ENCODE data around the gene GAS2L2. TPM values are rescaled to one million over a fixed set of nuclear protein-coding genes. Genes with fewer than 3 reads are reported as not detected.

GAS2L2 gene
- total and polyA plus RNA-seq, 2 of the 8 experiments (the other 6 are each of a cell fraction or from before 2014, with no cell fraction given), result 0.09 to 0.13 TPM

DNA sequence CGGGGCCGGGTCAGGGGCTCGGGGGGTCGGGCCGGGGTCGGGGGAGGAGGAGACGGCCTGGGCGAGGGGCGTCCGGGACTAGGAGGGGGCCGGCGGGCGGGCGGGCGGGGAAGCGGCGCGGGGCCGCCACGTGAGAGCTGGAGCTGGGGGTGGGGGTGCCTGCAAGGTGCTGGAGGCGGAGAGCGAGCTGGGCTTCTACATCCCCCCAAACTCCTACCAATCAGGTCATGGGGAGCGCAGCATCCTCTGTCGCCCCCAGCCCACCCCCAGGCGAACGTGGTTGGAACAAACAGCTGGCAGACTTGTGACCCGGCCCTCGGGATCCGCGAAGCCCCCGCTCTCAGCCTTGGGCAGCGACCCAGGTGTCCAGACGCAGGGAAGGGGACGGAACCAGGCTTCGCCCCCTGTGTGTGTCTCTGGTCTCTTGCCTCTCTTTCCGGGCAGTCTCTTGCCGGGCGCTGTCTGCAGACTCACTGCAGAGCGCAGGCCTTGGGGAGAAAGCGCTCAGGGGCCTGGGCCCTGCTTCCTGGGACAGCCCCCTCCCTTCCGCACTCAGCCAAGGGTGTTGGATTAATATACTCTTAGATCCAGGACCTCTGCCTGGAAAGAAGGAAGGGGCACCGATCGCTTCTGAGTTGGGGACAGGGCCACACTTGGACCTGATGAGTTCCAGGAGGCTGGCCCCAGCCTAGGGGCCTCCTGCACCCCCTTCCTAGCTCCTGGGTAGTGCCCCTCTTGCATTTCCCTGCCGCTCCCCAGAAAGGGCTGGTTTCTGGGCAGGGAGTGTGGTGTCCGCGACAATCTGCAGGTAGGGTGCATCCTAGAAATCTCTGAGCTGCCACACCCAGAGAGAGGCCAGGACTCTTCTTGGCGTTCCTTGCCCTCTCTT lies 20.9 kb downstream of the GAS2L2 start (continued):
- TF ChIP-seq SP4 (IDR thresholded peaks at IDR 0.05; ENCODE audit: low read length) (no peak), JUN (IDR thresholded peaks at IDR 0.05; ENCODE audit: low read depth, low read length) (no peak), CHD2 (IDR thresholded peaks at IDR 0.05; ENCODE audit: low read length) (no peak), SRF (IDR thresholded peaks at IDR 0.05; ENCODE audit: low read depth, low read length) (no peak), PHF8 (conservative IDR thresholded peaks at IDR 0.05; ENCODE audit: low read depth, low read length) (0 out of 2 replicates have a peak, but pooled peaks have one; percentile 28), KDM4A (IDR thresholded peaks at IDR 0.05; ENCODE audit: low read depth, low read length, severe bottlenecking) (peak; percentile 80), KDM1A (IDR thresholded peaks at IDR 0.05; ENCODE audit: borderline replicate concordance, low read length) (no peak), SIN3A (conservative IDR thresholded peaks at IDR 0.05 in 1 of 2, IDR thresholded peaks at IDR 0.05 in 1 of 2; ENCODE audit: low read depth in 1 of 2, low read length in 2 of 2) (0 out of 4 replicates have a peak, but pooled peaks have one; percentile 2 to 4)
